SU-DHL-6 (cell line): ENCODE results near the gene TMPRSS11A.

Source experiments
- EZH2phosphoT487 ChIP-seq: fragments of 200-600 bp; sonication (generic), shearing (Covaris generic); conservative IDR thresholded peaks from 2 replicates; pipeline ENCODE4 v1.6.1; 2018; ENCODE audit warnings: mild to moderate bottlenecking, antibody characterized with exemption, low read length, moderate library complexity, mixed read lengths
- TF ChIP-seq, protein P1 (sequence below): fragments of 200-600 bp; sonication (generic); IDR thresholded peaks from one replicate; pipeline ENCODE4 v1.5.1; 2017; ENCODE audit warnings: antibody characterized with exemption, mild to moderate bottlenecking, low read length, moderate library complexity; ENCODE audit not compliant: insufficient read depth, poor library complexity, severe bottlenecking

DNA sequence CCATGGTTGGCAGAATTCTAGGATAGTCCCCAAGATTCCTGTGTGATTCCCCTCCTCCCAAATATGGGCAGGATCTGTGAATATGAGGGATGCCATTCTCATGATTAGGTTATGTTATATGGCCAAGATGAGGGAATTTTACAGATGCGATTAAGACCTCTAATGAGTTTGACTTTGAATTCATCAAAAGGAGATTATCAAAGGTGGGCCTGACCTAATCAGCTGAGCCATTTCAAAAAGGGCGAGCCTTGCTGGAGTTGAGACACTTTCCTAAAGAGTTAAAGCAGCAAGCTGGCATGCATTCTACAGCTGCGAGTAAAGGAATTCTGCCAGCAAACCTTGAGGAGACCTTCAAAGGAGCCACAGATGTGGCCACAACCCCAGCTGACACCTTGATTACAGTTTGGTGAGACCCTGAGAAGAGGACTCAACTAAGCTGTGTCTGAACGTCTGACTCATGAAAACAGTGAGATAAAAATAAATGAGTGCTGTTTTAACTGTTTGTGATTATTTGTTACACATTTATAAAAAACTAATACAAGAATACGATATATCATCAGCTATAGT is 47.8 kb downstream of the TMPRSS11A start:
- TF ChIP-seq, protein P1, sequence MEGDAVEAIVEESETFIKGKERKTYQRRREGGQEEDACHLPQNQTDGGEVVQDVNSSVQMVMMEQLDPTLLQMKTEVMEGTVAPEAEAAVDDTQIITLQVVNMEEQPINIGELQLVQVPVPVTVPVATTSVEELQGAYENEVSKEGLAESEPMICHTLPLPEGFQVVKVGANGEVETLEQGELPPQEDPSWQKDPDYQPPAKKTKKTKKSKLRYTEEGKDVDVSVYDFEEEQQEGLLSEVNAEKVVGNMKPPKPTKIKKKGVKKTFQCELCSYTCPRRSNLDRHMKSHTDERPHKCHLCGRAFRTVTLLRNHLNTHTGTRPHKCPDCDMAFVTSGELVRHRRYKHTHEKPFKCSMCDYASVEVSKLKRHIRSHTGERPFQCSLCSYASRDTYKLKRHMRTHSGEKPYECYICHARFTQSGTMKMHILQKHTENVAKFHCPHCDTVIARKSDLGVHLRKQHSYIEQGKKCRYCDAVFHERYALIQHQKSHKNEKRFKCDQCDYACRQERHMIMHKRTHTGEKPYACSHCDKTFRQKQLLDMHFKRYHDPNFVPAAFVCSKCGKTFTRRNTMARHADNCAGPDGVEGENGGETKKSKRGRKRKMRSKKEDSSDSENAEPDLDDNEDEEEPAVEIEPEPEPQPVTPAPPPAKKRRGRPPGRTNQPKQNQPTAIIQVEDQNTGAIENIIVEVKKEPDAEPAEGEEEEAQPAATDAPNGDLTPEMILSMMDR = no peak
- TF ChIP-seq EZH2phosphoT487 = no peak
